Gastrocnemius medialis (tissue), 4 donors: ENCODE results near the gene CLEC4E. TPM values are rescaled to one million over a fixed set of nuclear protein-coding genes. Genes with fewer than 3 reads are reported as not detected.
"Not testable (repeated sequence)": the region's sequence is repeated elsewhere in the genome, so short reads cannot be mapped to it uniquely, and the experiment has no call there.

Experiments
- ATAC-seq, 2 donors: fragments of 150-250 bp; one replicate each; pipeline ENCODE4 v1.9.1; 2016
- DNase-seq, 2 donors: peaks; one replicate each; pipeline ENCODE4 v3.0.0-alpha.2; 2019
- H3K27ac ChIP-seq, 4 donors: fragments of 200-600 bp; sonication (generic); 1 replicate in 1 of 4; 2 replicates in 3 of 4; pipeline ENCODE4 v1.5.1; 2016 to 2018; ENCODE audit warnings: mild to moderate bottlenecking in 2 of 4, moderate library complexity in 1 of 4
- H3K27me3 ChIP-seq, 3 donors: fragments of 200-600 bp; sonication (generic) in 2 of 3; 1 replicate in 1 of 3; 2 replicates in 2 of 3; pipeline versions ENCODE4 v1.5.1 to v1.6.0; 2016 to 2019; ENCODE audit warnings: mild to moderate bottlenecking in 1 of 3, moderate library complexity in 1 of 3
- H3K36me3 ChIP-seq, 2 donors: fragments of 200-600 bp; sonication (generic) in 1 of 2; one replicate each; pipeline ENCODE4 v1.5.1; 2017 to 2018
- H3K4me1 ChIP-seq, 2 donors: fragments of 200-600 bp; sonication (generic) in 1 of 2; one replicate each; pipeline ENCODE4 v1.5.1; 2016 to 2017; ENCODE audit warnings: mild to moderate bottlenecking in 2 of 2
- H3K4me3 ChIP-seq, 4 donors: fragments of 200-600 bp; sonication (generic) in 3 of 4; 1 replicate in 1 of 4; 2 replicates in 3 of 4; pipeline ENCODE4 v1.5.1; 2016 to 2019; ENCODE audit warnings: mild to moderate bottlenecking in 2 of 4
- H3K9me3 ChIP-seq, 3 donors: fragments of 200-600 bp; sonication (generic) in 2 of 3; 1 replicate in 1 of 3; 2 replicates in 2 of 3; pipeline ENCODE4 v1.5.1; 2016 to 2019
- CTCF ChIP-seq, 5 experiments: fragments of 450-650 bp in 3 of 5; fragments of 200-600 bp in 2 of 5; sonication (generic) in 2 of 5; IDR thresholded peaks in 4 of 5; conservative IDR thresholded peaks in 1 of 5; 1 replicate in 4 of 5; 2 replicates in 1 of 5; pipeline ENCODE4 v1.5.1; 2016 to 2019; ENCODE audit warnings: antibody characterized with exemption in 5 of 5, mild to moderate bottlenecking in 3 of 5, moderate library complexity in 3 of 5
- POLR2A ChIP-seq, 2 donors: fragments of 450-650 bp; IDR thresholded peaks; one replicate each; pipeline ENCODE4 v1.6.1; 2017; ENCODE audit warnings: antibody characterized with exemption in 2 of 2, mild to moderate bottlenecking in 2 of 2, moderate library complexity in 2 of 2
- in situ Hi-C, 4 donors: fragments of 200-750 bp; cut with MboI; loops; one replicate each; pipeline versions ENCODE4 v1.15.0 to v1.8.0; 2017; ENCODE audit warnings: low sequenced_read_pairs in 4 of 4
- intact Hi-C: fragments of 100-400 bp; cut with DNase I; formaldehyde crosslinking; loops from one replicate; pipeline ENCODE4 v1.15.1; 2023; ENCODE audit warnings: low total_unique reads
- total RNA-seq, 4 donors: library from RNA; depleted of rRNA; stranded (reverse); fragments of >200 nt; gene quantifications; one replicate each; pipeline versions ENCODE4 v1.1.0 to v1.2.3, GENCODE V29; 2016

The CLEC4E gene
- total RNA-seq, 4 donors from 2014 or later = 0.35 to 0.58 TPM; not detected in 2

- Histone ChIP-seq H3K4me3 (no peak overlapping the region), H3K9me3 (no peaks in the 10 kb centered on the region), H3K4me1 (no peaks in the 10 kb centered on the region), H3K27ac (no peak overlapping the region), H3K36me3 (no peaks in the 10 kb centered on the region), H3K27me3 (no peaks in the 10 kb centered on the region)
- no peak for DNase-seq
- intact Hi-C loops = no loop called here
- TF ChIP-seq POLR2A (IDR thresholded peaks at IDR 0.05) = no peak
- TF ChIP-seq CTCF (IDR thresholded peaks at IDR 0.05 in 4 of 5, conservative IDR thresholded peaks at IDR 0.05 in 1 of 5) = no peak
- no peak for ATAC-seq
- in situ Hi-C loops = no loop called here
Measured at GRCh38 chr12:8499616-8500015, 41.1 kb downstream of the CLEC4E start.

GRCh38 chr12:8496074-8496473 lies 44.6 kb downstream of the CLEC4E start:
- DNase-seq, in situ Hi-C loops, H3K4me3 ChIP-seq, H3K9me3 ChIP-seq, ATAC-seq, H3K27me3 ChIP-seq, intact Hi-C loops, H3K4me1 ChIP-seq, H3K27ac ChIP-seq, H3K36me3 ChIP-seq: not testable (repeated sequence)

DNA sequence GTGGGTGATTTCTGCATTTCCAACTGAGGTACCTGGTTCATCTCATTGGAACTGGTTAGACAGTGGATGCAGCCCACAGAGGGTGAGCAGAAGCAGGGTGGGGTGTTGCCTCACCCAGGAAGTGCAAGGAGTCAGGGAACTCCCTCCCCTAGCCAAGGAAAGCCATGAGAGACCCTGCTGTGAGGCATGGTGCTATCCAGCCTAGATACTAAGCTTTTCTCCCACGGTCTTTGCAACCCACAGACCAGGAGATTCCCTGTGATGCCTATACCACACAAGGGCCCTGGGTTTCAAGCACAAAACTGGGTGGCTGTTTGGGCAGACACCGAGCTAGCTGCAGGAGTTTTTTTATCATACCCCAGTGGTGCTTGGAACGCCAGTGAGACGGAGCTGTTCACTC lies 45.0 kb downstream of the CLEC4E start:
- intact Hi-C loops = not testable (repeated sequence)

GRCh38 chr12:8493084-8493483 lies 47.6 kb downstream of the CLEC4E start:
- Histone ChIP-seq H3K4me3 (no peak overlapping the region), H3K27me3 (no peaks in the 10 kb centered on the region), H3K27ac (no peak overlapping the region), H3K36me3 (no peaks in the 10 kb centered on the region), H3K4me1 (no peaks in the 10 kb centered on the region), H3K9me3 (no peaks in the 10 kb centered on the region)
- in situ Hi-C loops = no loop called here
- DNase-seq = no peak
- intact Hi-C loops = no loop called here
- no peak for TF ChIP-seq CTCF (IDR thresholded peaks at IDR 0.05 in 4 of 5, conservative IDR thresholded peaks at IDR 0.05 in 1 of 5)
- no peak for TF ChIP-seq POLR2A (IDR thresholded peaks at IDR 0.05)
- no peak for ATAC-seq

More for the DNA sequence above, 45.0 kb downstream of the CLEC4E start:
- in situ Hi-C loops, DNase-seq, H3K4me1 ChIP-seq, H3K27ac ChIP-seq, H3K9me3 ChIP-seq, H3K36me3 ChIP-seq, H3K27me3 ChIP-seq, H3K4me3 ChIP-seq, ATAC-seq: not testable (repeated sequence)

GRCh38 chr12:8491646-8492530 lies 48.8 kb downstream of the CLEC4E start:
- in situ Hi-C loops = no loop called here
- DNase-seq (no peak), ATAC-seq (no peak)
- TF ChIP-seq CTCF (IDR thresholded peaks at IDR 0.05 in 4 of 5, conservative IDR thresholded peaks at IDR 0.05 in 1 of 5) = no peak
- no peak for TF ChIP-seq POLR2A (IDR thresholded peaks at IDR 0.05)
- Histone ChIP-seq H3K4me3 (no peak overlapping the region), H3K4me1 (no peaks in the 10 kb centered on the region), H3K27me3 (no peaks in the 10 kb centered on the region), H3K36me3 (no peaks in the 10 kb centered on the region), H3K27ac (no peak overlapping the region), H3K9me3 (no peaks in the 10 kb centered on the region)
- intact Hi-C loops = no loop called here

Other genes with a start within 250 kb of the CLEC4E start
- not detected for gene CLEC6A, start 84.9 kb downstream of the CLEC4E start, total RNA-seq
- under 1 TPM in 1 of 4 donors, not detected in 3; 0.27 TPM for gene CLEC4D, start 27.4 kb downstream of the CLEC4E start, total RNA-seq
- not detected for gene AICDA, start 72.0 kb upstream of the CLEC4E start, total RNA-seq
- 10 to 100 TPM; 31.1 to 78.2 (median 52.0) TPM for gene MFAP5, start 121.9 kb upstream of the CLEC4E start, total RNA-seq
- 10 to 100 TPM in 3 of 4 donors, 1 to 10 TPM in 1; 6.9 to 13.7 (median 11.5) TPM for gene RIMKLB, start 157.1 kb upstream of the CLEC4E start, total RNA-seq